GM12878 (cell line): Measurements from ENCODE around the gene RPS6KA2.

Source experiments
- BRCA1 ChIP-seq: IDR thresholded peaks from 2 replicates; pipeline ENCODE4 v1.6.1; 2011; ENCODE audit warnings: low read depth, low read length, improper control_type of control experiment
- EZH2 ChIP-seq: IDR thresholded peaks from 2 replicates; pipeline ENCODE4 v1.6.1; 2012; ENCODE audit warnings: low read depth, mild to moderate bottlenecking, control low read depth, inconsistent platforms, low read length, borderline replicate concordance; ENCODE audit not compliant: control insufficient read depth
- LARP7 ChIP-seq: fragments of 450-650 bp; IDR thresholded peaks from 2 replicates; pipeline ENCODE4 v1.6.1; 2017; ENCODE audit warnings: mild to moderate bottlenecking
- MYC ChIP-seq: IDR thresholded peaks from 2 replicates; pipeline ENCODE4 v1.6.1; 2011; ENCODE audit warnings: mild to moderate bottlenecking, low read length, moderate library complexity, inconsistent platforms; ENCODE audit not compliant: insufficient read depth, insufficient replicate concordance, insufficient read length, severe bottlenecking
- RAD51 ChIP-seq: fragments of 450-650 bp; IDR thresholded peaks from 2 replicates; pipeline ENCODE4 v1.6.1; 2016; ENCODE audit warnings: moderate library complexity, mild to moderate bottlenecking, inconsistent platforms
- SIN3A ChIP-seq: IDR thresholded peaks from 2 replicates; pipeline ENCODE4 v1.6.1; 2012; ENCODE audit warnings: low read depth, low read length, improper control_type of control experiment
- TF ChIP-seq, protein P1 (sequence below), 3 experiments: IDR thresholded peaks in 2 of 3; conservative IDR thresholded peaks in 1 of 3; 2 replicates each; pipeline ENCODE4 v1.5.1; 2011; ENCODE audit warnings: low read depth in 3 of 3, low read length in 3 of 3, mild to moderate bottlenecking in 3 of 3, control low read depth in 2 of 3, moderate library complexity in 2 of 3, inconsistent platforms in 1 of 3, mixed read lengths in 1 of 3; ENCODE audit not compliant: control insufficient read depth in 2 of 3, insufficient read depth in 1 of 3; ENCODE audit errors: extremely low read depth in 1 of 3
- TF ChIP-seq, protein P2 (sequence below): IDR thresholded peaks from 2 replicates; pipeline ENCODE4 v1.6.1; 2011; ENCODE audit warnings: mild to moderate bottlenecking, low read depth, low read length, moderate library complexity; ENCODE audit not compliant: insufficient replicate concordance

DNA sequence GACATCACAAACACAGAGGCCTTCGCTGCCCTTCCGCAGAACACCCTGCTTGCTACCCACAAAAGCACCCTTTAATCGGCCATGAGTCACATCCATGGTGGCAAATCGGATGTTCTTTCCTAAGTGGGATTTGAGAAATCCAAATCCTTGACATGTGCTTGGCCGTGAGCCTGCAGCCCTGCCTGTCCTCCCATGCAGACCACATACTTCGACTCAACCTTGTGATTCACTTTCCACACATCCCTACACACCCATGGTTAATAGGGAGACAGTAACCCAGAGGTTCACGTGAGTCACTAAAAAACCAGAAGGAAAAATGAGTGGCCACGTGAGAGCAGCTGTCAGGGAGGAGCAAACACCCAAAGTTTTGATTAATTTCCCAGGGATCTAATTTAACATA is 59.9 kb downstream of the RPS6KA2 start:
- no peak for TF ChIP-seq SIN3A
- TF ChIP-seq, protein P1, sequence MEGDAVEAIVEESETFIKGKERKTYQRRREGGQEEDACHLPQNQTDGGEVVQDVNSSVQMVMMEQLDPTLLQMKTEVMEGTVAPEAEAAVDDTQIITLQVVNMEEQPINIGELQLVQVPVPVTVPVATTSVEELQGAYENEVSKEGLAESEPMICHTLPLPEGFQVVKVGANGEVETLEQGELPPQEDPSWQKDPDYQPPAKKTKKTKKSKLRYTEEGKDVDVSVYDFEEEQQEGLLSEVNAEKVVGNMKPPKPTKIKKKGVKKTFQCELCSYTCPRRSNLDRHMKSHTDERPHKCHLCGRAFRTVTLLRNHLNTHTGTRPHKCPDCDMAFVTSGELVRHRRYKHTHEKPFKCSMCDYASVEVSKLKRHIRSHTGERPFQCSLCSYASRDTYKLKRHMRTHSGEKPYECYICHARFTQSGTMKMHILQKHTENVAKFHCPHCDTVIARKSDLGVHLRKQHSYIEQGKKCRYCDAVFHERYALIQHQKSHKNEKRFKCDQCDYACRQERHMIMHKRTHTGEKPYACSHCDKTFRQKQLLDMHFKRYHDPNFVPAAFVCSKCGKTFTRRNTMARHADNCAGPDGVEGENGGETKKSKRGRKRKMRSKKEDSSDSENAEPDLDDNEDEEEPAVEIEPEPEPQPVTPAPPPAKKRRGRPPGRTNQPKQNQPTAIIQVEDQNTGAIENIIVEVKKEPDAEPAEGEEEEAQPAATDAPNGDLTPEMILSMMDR (IDR thresholded peaks at IDR 0.05 in 2 of 3, conservative IDR thresholded peaks at IDR 0.05 in 1 of 3; ENCODE audit: control insufficient read depth in 2 of 3, extremely low read depth in 1 of 3, insufficient read depth in 1 of 3, low read depth in 3 of 3, low read length in 3 of 3) = no peak
- TF ChIP-seq EZH2 = no peak
- TF ChIP-seq, protein P2, sequence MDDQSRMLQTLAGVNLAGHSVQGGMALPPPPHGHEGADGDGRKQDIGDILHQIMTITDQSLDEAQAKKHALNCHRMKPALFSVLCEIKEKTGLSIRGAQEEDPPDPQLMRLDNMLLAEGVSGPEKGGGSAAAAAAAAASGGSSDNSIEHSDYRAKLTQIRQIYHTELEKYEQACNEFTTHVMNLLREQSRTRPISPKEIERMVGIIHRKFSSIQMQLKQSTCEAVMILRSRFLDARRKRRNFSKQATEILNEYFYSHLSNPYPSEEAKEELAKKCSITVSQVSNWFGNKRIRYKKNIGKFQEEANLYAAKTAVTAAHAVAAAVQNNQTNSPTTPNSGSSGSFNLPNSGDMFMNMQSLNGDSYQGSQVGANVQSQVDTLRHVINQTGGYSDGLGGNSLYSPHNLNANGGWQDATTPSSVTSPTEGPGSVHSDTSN = no peak
- no peak for TF ChIP-seq MYC
- TF ChIP-seq LARP7 = no peak
- no peak for TF ChIP-seq RAD51
- no peak for TF ChIP-seq BRCA1
